Testis (tissue), 3 donors: ENCODE results near the gene PHACTR3. TPM values are rescaled to one million over a fixed set of nuclear protein-coding genes. Genes with fewer than 3 reads are reported as not detected.

Experiments used
- DNase-seq: peaks from one replicate; pipeline ENCODE4 v3.0.0-alpha.2; 2019
- H3K27ac ChIP-seq, 2 donors: fragments of 200-600 bp; sonication (generic); one replicate each; pipeline ENCODE4 v1.5.1; 2019
- H3K27me3 ChIP-seq: fragments of 200-600 bp; sonication (generic); one replicate; pipeline ENCODE4 v1.5.1; 2019
- H3K36me3 ChIP-seq: fragments of 200-600 bp; sonication (generic); one replicate; pipeline ENCODE4 v1.5.1; 2017; ENCODE audit warnings: low read depth; ENCODE audit errors: missing control alignments
- H3K4me1 ChIP-seq: fragments of 200-600 bp; sonication (generic); one replicate; pipeline ENCODE4 v1.5.1; 2019
- H3K4me3 ChIP-seq, 2 donors: fragments of 200-600 bp; sonication (generic); one replicate each; pipeline ENCODE4 v1.5.1; 2017 to 2019
- H3K9me3 ChIP-seq: fragments of 200-600 bp; sonication (generic); one replicate; pipeline ENCODE4 v1.5.1; 2017
- CTCF ChIP-seq, 3 experiments: fragments of 450-650 bp in 2 of 3; fragments of 200-600 bp in 1 of 3; sonication (generic) in 1 of 3; IDR thresholded peaks; one replicate each; pipeline ENCODE4 v1.5.1; 2016 to 2019; ENCODE audit warnings: antibody characterized with exemption in 3 of 3, mild to moderate bottlenecking in 2 of 3, moderate library complexity in 1 of 3
- POLR2A ChIP-seq: fragments of 450-650 bp; IDR thresholded peaks from one replicate; pipeline ENCODE4 v1.6.1; 2017; ENCODE audit warnings: antibody characterized with exemption, mild to moderate bottlenecking, moderate library complexity
- WGBS, 2 donors: methylation state at CpG; one replicate each; pipeline ENCODE4 v1.1.5; 2018; 5-methylcytosine and 5-hydroxymethylcytosine counted together
- intact Hi-C: fragments of 100-400 bp; cut with DNase I; formaldehyde crosslinking; loops from one replicate; pipeline ENCODE4 v1.15.1; 2023; ENCODE audit warnings: low total_unique reads
- polyA plus RNA-seq: library from polyadenylated mRNA; stranded (reverse); fragments of 350-450 nt; fragmentation: Illumina TruSeq; extraction: RNeasy Lipid Tissue Mini Kit (QIAGEN cat#74804); gene quantifications from one replicate; pipeline ENCODE4 v1.2.3, GENCODE V29; 2014; ENCODE audit warnings: low read depth, low replicate concordance; ENCODE audit not compliant: insufficient read depth
- total RNA-seq, 2 donors: library from RNA; depleted of rRNA; stranded (reverse); fragments of >200 nt; gene quantifications; one replicate each; pipeline ENCODE4 v1.2.3, GENCODE V29; 2016

The PHACTR3 gene
- total and polyA plus RNA-seq, 3 donors from 2014 or later: 0.94 to 1.2 (median 1.1) TPM

- Histone ChIP-seq H3K4me1 (no peaks in the 10 kb centered on the region), H3K36me3 (no peaks in the 10 kb centered on the region), H3K27me3 (no peaks in the 10 kb centered on the region), H3K4me3 (no peak overlapping the region), H3K27ac (no peak overlapping the region), H3K9me3 (no peaks in the 10 kb centered on the region)
- 90 to 98% methylated on average over 13 of the region's 13 CpGs for WGBS, 2 donors
- TF ChIP-seq CTCF (IDR thresholded peaks at IDR 0.05) (no peak), POLR2A (no peak)
- intact Hi-C loops: no loop called here
- no peak for DNase-seq
Measured at GRCh38 chr20:59728722-59729430, 124.5 kb downstream of the PHACTR3 start.

- intact Hi-C loops: no loop called here
- H3K9me3 ChIP-seq: no peaks in the 10 kb centered on the region
- 96% methylated on average over 5 of the region's 5 CpGs for WGBS, 2 donors
- H3K4me1 ChIP-seq: no peaks in the 10 kb centered on the region
- DNase-seq: no peak
- H3K36me3 ChIP-seq: no peaks in the 10 kb centered on the region
- H3K27ac ChIP-seq: no peak overlapping the region
- H3K27me3 ChIP-seq: no peaks in the 10 kb centered on the region
- no peak overlapping the region for H3K4me3 ChIP-seq
- TF ChIP-seq CTCF (IDR thresholded peaks at IDR 0.05): no peak
- no peak for TF ChIP-seq POLR2A
Measured at GRCh38 chr20:59729506-59729905, 125.2 kb downstream of the PHACTR3 start.

GRCh38 chr20:59730722-59731121 lies 126.4 kb downstream of the PHACTR3 start:
- H3K9me3 ChIP-seq: no peaks in the 10 kb centered on the region
- WGBS, 2 donors: 86 to 96% methylated on average over 3 of the region's 3 CpGs
- TF ChIP-seq CTCF (IDR thresholded peaks at IDR 0.05) (no peak), POLR2A (no peak)
- intact Hi-C loops: no loop called here
- H3K27ac ChIP-seq: no peak overlapping the region
- H3K4me1 ChIP-seq: no peaks in the 10 kb centered on the region
- DNase-seq: no peak
- H3K27me3 ChIP-seq: no peaks in the 10 kb centered on the region
- H3K36me3 ChIP-seq: no peaks in the 10 kb centered on the region
- no peak overlapping the region for H3K4me3 ChIP-seq

- H3K27me3 ChIP-seq: no peaks in the 10 kb centered on the region
- no peak for TF ChIP-seq POLR2A
- no peak for TF ChIP-seq CTCF (IDR thresholded peaks at IDR 0.05)
- no peaks in the 10 kb centered on the region for H3K9me3 ChIP-seq
- no peak overlapping the region for H3K27ac ChIP-seq
- intact Hi-C loops: no loop called here
- H3K4me1 ChIP-seq: no peaks in the 10 kb centered on the region
- no peak overlapping the region for H3K4me3 ChIP-seq
- no peaks in the 10 kb centered on the region for H3K36me3 ChIP-seq
- no peak for DNase-seq
- WGBS, 2 donors: 81 to 92% methylated on average over 2 of the region's 2 CpGs
Measured at GRCh38 chr20:59731376-59731775, 127.0 kb downstream of the PHACTR3 start.

- H3K27me3 ChIP-seq: no peaks in the 10 kb centered on the region
- WGBS, 2 donors: 47 to 56% methylated on average over 3 of the region's 3 CpGs
- no peaks in the 10 kb centered on the region for H3K4me1 ChIP-seq
- H3K4me3 ChIP-seq: no peak overlapping the region
- no peak for DNase-seq
- no peak overlapping the region for H3K27ac ChIP-seq
- H3K36me3 ChIP-seq: no peaks in the 10 kb centered on the region
- intact Hi-C loops: no loop called here
- no peaks in the 10 kb centered on the region for H3K9me3 ChIP-seq
- TF ChIP-seq CTCF (IDR thresholded peaks at IDR 0.05) (no peak), POLR2A (no peak)
Measured at GRCh38 chr20:59733351-59733750, 129.0 kb downstream of the PHACTR3 start.
